ENCODE data around the gene BAHD1.
A peak's percentile ranks its signal among the peaks of the same experiment; 100 is the strongest.

BAHD1 gene

DNA sequence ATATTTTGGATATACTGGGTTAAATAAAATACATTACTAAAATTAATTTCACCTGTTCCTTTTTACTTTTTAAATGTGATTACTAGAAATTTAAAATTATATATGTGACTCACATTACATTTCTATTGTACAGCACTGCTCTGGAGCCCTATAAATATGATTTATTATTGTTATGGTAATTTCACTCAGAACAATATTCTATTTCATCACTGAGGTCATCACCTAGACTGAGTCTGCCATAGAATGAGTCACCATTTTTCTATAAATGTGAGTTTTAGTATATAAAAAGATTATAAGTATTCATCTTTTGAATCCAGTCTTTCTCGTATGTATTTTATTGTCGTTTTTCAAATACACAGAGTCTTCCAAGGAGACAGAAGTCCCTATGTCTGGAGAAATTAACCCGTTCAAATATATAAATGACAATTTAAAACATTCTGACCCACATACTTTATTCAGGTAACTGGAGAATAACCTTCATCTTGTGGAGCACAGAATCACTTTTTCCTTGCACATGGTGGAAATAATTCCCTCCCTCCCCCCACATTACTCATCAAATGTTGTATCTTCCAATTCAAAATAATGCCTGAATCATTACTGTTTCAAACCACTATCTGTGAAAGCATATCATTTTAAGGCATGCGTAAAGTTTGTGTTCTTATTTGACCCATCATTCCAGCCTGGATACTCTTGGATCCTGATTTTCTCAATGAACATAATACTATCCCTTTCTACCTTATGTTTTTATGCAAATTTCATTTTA lies 60.0 kb downstream of the BAHD1 start:
- DNase-seq = no peak

GRCh38 chr15:40501487-40501886 lies 60.7 kb downstream of the BAHD1 start:
- DNase-seq = no peak

DNA sequence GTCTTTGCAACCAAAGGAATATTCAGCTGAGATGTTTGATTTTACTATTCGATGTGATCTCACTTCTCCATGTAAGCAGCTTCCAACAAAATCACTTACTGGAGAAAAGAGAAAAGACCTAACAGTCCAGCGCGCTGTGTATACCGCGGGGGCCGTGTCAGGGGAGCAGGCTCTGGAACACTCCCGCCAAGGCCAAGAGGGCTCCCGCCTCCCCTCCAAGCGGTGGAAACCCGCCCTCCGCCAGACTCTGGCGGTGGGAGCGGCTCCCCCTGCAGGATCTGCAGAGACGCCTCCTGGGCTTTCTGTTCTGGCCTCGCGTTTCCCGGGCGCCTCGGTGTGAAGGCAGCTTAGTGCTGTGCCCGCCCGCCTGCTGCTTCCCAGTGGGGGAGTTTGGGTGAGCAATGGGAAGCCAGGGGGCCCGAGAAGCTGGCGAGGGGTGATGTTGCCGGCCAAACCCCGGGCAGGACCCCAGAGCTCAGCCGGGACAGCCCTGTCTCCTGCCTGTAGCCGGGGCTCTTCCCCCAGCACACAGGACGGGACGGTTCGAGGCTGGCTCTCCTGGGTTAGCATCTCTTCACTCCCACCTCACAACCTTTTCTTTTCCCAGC lies 66.3 kb downstream of the BAHD1 start:
- DNase-seq = peak; percentile 53

- no peak for DNase-seq
Measured at GRCh38 chr15:40508216-40508615, 67.5 kb downstream of the BAHD1 start.

GRCh38 chr15:40510201-40510600 lies 69.4 kb downstream of the BAHD1 start:
- DNase-seq = no peak

- no peak for DNase-seq
Measured at GRCh38 chr15:40511093-40511471, 70.3 kb downstream of the BAHD1 start.

DNA sequence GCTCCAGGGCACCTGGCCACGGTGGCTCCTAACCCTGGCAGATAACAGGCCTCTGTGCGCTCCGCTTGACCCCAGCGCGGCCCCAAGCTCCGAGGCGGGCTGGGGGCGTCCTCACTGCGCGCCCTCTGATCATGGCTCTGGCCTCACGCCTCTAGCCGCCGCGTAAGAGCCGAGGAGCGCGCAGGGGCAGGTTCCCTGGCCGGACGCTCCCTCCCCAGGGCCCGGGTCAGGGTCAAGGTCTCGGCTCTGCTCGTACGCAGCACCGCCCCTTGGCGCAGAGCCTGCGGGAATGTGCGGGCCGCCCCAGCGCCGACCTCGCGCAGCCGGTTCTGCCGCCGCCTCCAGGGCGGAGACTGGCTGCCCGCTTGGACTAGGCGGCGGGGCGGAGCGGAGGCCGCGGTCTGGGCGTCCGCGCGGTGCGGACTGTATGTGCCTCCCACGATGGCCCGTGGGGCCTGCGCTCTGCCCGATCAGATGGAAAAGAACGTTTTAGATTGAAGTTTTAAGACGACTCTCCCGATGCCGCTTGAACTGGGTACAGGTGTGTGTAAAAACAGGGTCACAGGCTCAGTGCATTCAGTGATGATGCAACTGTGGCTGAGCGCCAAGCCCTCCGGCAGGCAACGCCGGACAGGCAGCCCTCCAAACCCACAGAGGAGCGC lies 70.8 kb downstream of the BAHD1 start:
- no peak for DNase-seq

DNA sequence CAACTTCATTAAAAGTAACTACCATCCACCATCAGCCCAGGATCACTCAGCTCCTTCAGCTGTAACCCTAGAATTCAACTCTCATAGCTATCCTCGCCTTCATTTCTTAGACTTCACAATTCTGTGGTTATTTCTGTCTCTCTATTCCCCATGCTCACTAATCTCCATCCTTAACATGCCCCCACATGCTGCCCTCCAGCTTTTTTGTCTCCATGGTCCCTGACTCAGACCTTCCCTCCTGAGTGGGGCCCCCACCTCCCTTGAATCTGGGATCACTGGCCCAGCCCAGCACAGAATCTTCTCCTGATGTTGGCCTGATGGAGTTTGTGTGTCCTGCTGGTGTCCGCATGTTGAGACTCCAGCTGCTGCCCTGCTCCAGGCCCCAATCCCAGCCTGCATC lies 71.7 kb downstream of the BAHD1 start:
- no peak for DNase-seq

- DNase-seq = no peak
Measured at GRCh38 chr15:40513609-40514008, 72.9 kb downstream of the BAHD1 start.

- DNase-seq = no peak
Measured at GRCh38 chr15:40516322-40516721, 75.6 kb downstream of the BAHD1 start.

Measured in CD4-positive, alpha-beta T cell treated with Interleukin-4 for 4 hours (primary cell).